AML-193 (cell line): ENCODE data around the gene MAFF.
"Not testable (repeated sequence)": the region's sequence is repeated elsewhere in the genome, so short reads cannot be mapped to it uniquely, and the experiment has no call there.

Experiments
- DNase-seq, 2 experiments: peaks; one replicate each; lab custom pipeline; 2025; lab: John Stamatoyannopoulos, UW

Gene MAFF

GRCh38 chr22:38201711-38202436 lies at the start of gene MAFF:
MAFF (plus strand) TSS chr22:38201994; CDS start chr22:38213854, 11,860 bp downstream.
- peak; percentile 68 to 69 for DNase-seq

GRCh38 chr22:38153821-38154562 lies 47.8 kb upstream of the MAFF start:
- no peak for DNase-seq

- not testable (repeated sequence) for DNase-seq
These were observed 47.3 kb upstream of the MAFF start for GRCh38 chr22:38154563-38154915.

GRCh38 chr22:38155703-38156102 lies 46.1 kb upstream of the MAFF start:
- DNase-seq: no peak

GRCh38 chr22:38162881-38163843 lies 38.6 kb upstream of the MAFF start:
- DNase-seq: no peak

GRCh38 chr22:38163844-38164550 lies 37.8 kb upstream of the MAFF start:
- no peak for DNase-seq

GRCh38 chr22:38164551-38164918 lies 37.3 kb upstream of the MAFF start:
- DNase-seq: no peak

DNA sequence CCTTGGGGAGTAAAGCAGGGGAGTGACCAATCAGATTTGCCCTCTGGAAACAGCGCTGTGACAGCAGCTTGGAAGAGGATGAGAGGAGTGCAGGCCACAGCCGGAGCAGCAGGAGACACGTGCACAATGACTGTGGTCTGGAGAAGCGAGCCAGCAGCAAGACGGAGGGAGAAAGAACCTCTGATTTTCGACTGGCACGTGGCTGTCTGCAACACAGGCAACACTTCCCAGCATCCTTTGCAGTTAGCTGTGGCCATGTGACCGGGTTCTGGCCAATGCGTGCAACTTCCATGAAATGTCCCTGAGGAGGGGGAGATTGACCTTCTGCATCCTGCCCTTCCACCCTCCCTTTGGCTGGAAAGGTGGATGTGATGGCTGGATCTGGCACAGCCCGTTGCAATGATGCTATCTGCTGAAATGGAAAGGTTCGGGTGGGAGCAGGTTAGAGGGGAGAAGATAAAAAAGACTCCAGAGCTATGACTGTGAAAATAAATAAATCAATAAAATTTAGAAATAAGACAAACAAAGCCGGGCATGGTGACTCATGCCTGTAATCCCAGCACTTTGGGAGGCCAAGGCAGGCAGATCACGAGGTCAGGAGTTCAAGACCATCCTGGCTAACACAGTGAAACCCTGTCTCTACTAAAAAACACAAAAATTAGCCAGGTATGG lies 35.7 kb upstream of the MAFF start:
- DNase-seq: no peak

DNA sequence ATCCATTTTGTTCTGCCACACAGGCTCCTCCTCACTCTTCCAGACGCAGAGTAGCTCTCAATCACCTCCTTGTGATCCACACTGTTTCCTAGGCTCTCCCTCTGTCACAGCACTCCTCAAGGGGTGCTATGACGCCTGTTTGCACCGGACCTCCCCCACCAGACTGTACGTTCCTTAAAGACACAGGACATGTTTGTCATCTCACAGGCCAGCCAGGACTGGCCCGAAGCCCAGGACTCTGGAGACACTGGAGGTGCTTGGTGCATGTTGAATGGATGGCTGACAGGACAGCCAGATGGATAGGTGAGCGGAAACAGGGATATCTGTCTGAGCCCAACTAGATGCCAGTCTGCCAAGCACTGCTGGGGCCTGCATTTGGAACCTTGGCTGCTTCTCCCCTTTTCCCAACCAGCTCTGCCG lies 33.8 kb upstream of the MAFF start:
- DNase-seq: no peak

DNA sequence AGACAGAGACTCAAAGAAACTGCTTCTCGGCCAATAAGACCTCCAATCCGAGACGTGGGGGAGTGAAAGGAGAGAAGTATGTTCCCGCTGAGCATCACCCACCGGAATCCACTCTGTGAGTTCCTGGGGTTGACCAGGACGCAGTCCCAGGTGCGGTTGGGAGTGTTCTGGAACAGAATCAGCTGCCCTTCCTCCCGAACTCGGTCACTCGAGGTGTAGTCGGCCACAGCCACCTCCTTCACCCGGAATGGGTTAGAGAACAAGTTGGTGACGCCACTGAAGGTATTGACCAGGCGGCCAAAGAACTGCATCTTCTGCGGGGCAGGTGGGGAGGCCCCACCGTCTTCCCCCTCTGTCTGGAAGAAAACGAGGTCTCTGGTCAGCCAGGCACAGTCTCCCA lies 32.7 kb upstream of the MAFF start:
- no peak for DNase-seq

DNA sequence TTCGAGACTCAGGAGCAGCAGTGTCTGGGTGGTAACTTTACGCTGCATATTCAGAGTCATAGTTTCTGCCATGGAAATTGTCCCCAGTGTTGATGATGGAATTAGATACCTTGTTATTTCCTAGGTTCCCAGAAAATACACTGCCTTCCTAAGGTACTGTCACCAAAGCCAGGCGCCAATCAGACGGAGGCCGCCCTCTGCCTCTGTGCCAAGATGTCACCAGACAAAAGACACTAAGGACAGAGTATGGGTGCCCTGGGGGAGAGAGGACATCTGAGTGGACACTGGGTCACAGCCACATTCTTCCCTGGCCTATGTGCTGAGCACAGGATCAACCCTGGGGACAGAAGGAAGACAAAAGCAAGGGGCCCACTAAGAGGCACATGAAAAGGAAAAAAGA lies 31.3 kb upstream of the MAFF start:
- DNase-seq: no peak

DNA sequence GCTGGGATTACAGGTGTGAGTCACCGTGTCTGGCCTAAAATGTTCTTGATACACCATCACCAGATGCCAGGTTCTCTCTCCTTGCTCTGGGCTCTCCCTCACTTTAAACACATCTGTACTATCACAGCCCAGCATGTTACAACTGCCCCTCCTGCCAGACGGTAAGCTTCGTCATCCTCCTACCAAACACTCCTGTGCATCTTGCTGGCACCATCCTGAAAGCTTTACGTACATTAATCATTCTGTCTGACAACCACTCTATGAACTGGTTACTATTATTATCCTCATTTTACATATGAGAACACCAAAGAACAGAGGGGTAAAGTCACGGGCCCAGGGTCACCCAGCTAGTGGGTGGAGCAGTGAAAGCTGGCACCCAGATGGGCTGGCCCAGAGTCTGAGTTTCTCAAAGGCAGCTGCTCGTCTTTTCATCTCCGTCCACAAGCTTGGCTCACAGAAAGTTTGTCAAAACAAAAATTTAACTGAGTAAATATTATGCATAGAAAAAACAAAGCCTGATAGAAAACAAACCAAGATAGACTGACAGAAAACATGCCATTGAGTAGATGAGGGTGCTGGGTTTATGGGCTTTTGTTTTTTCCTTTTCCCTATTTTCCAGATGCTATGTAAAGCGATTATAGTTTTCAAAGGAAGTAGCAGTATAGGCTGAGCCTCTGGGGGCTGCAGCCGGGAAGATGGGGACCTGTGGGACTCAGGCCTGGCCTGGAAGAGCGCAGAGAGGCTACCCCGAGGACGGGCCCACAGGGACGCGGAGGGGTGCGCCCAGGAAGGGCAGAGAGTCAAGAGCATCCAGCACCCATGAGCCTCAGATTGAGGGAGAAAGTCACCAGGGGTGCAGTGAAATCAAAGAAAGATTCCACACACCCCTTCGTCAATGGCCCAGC lies 29.6 kb upstream of the MAFF start:
- no peak for DNase-seq

GRCh38 chr22:38172832-38173640 lies 28.8 kb upstream of the MAFF start:
- no peak for DNase-seq

DNA sequence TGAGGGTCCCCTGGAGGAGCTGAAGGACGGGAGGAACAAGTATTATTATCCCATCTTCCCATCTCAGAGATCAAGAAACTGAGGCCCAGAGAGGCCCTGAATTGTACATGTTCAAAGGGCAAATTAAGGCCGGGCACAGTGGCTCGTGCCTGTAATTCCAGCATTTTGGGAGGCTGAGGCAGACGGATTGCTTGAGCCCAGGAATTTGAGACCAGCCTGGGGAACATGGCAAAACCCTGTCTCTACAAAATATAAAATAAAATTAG lies 28.2 kb upstream of the MAFF start:
- DNase-seq: no peak

DNA sequence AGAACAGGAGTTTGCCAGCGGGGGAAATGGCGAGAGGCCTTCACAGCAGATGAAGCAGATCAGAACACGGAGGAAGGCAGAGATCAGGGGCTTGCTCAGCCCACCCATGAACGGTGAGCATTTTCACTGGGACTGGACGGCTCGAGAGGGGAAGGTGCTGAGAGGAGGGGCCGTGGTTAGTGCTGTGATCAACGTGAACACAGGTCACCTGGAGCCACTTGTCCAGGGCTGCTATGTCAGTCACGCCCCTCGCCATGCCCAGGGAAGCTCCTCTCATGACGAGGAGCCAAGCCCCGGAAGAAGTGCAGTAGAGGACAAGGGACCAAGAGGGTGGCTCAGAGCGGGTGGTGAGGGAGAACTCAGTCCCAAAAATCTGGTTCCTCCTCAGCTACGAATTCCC lies 27.2 kb upstream of the MAFF start:
- DNase-seq: no peak

- DNase-seq: no peak
These were observed 26.3 kb upstream of the MAFF start for GRCh38 chr22:38175206-38176118.

DNA sequence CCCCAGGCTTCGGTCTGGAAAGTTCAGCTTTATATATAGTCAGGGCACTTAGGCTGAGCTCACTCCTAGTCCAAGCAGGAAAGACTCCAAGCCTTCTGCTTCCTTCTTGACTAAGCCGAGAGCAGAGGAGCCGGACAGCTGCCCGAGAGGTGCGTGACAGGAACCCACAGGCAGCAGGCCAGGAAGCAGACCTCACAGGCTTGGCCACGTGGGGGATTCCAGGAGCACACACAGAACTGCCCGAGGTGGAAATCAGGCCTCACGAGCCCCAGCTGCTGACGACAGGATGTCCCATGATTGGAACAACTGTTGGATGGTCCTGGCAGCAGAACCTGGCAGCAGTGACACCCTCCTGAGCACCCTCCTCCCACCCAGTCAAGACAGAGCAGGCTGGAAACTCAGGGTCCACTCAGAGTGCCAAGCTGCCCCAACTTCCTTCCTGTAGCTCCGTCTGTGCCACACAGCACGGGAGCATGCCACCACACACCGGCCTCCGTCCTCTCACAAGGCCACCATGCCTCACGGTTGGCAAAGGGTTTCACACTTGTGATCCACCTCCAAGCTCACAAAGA lies 25.5 kb upstream of the MAFF start:
- peak; percentile 68 to 82 for DNase-seq

- no peak for DNase-seq
These were observed 24.8 kb upstream of the MAFF start for GRCh38 chr22:38177044-38177443.
